Measurements from ENCODE around the gene NLRP11.

Gene NLRP11

GRCh38 chr19:55738302-55738701 is 93.5 kb downstream of the NLRP11 start, which contains the start of gene NLRP9:
TSS of gene NLRP9 (minus strand) at chr19:55738402. CDS start at chr19:55738374, 28 bp downstream.
- H3K4me3 ChIP-seq (ENCODE audit: low read depth, low read length), result no peak within 1 kb of the TSS
- CTCF ChIA-PET, result no interaction called here
- POLR2A ChIA-PET, result no interaction called here
- DNase-seq (ENCODE audit: low read depth, low spot score), result no peak
- TF ChIP-seq, protein P1, sequence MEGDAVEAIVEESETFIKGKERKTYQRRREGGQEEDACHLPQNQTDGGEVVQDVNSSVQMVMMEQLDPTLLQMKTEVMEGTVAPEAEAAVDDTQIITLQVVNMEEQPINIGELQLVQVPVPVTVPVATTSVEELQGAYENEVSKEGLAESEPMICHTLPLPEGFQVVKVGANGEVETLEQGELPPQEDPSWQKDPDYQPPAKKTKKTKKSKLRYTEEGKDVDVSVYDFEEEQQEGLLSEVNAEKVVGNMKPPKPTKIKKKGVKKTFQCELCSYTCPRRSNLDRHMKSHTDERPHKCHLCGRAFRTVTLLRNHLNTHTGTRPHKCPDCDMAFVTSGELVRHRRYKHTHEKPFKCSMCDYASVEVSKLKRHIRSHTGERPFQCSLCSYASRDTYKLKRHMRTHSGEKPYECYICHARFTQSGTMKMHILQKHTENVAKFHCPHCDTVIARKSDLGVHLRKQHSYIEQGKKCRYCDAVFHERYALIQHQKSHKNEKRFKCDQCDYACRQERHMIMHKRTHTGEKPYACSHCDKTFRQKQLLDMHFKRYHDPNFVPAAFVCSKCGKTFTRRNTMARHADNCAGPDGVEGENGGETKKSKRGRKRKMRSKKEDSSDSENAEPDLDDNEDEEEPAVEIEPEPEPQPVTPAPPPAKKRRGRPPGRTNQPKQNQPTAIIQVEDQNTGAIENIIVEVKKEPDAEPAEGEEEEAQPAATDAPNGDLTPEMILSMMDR (IDR thresholded peaks at IDR 0.05; ENCODE audit: insufficient read depth, low read length, missing control alignments), result no peak
